ENCODE measurements around the gene NPY4R.
"Not testable (repeated sequence)": the region's sequence is repeated elsewhere in the genome, so short reads cannot be mapped to it uniquely, and the experiment has no call there.

DNA sequence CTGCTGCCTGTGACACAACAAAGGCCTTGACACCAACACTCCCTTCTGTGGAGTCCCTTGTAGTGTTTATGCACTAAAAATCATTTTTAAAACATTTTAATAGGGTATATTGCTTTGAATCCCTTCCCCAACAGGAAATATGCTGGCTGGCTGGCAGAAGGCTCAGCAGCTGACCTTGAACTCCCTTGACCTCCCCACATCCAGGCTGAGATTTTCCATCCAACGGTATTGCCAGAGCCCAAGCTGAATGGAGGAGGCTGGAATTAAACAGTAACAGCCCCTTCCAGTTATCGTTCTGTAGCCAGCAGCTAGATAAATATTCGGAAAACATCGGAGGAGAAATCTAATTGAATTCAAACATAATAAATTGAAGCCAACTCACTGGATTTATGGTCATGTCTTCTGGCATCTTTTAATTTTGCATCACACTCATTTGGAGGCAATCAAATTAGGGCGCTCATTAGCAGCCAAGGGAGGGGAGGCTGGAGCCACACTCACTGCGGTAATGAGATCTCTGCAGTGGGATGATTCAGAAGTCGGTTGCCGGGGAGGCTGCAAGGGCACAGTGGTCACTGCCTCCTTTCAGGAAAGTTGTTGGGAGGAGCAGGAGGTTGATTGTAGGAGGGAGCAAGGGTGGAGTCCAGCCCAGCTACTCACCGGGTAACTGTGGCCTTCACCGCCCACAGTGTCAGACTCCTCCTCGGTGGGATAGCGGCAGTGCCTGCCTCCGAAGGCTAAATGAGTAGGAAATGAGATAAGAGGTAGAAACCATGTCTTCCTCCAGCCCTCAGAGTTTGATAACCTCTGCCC lies 46.0 kb downstream of the NPY4R start:
- TF ChIP-seq, protein P1, sequence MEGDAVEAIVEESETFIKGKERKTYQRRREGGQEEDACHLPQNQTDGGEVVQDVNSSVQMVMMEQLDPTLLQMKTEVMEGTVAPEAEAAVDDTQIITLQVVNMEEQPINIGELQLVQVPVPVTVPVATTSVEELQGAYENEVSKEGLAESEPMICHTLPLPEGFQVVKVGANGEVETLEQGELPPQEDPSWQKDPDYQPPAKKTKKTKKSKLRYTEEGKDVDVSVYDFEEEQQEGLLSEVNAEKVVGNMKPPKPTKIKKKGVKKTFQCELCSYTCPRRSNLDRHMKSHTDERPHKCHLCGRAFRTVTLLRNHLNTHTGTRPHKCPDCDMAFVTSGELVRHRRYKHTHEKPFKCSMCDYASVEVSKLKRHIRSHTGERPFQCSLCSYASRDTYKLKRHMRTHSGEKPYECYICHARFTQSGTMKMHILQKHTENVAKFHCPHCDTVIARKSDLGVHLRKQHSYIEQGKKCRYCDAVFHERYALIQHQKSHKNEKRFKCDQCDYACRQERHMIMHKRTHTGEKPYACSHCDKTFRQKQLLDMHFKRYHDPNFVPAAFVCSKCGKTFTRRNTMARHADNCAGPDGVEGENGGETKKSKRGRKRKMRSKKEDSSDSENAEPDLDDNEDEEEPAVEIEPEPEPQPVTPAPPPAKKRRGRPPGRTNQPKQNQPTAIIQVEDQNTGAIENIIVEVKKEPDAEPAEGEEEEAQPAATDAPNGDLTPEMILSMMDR (IDR thresholded peaks at IDR 0.05), result not testable (repeated sequence)
- not testable (repeated sequence) for TF ChIP-seq POLR2A (IDR thresholded peaks at IDR 0.05)

Data from lower leg skin (tissue), 3 donors.